ENCODE measurements around the gene LRRC3C.

DNA sequence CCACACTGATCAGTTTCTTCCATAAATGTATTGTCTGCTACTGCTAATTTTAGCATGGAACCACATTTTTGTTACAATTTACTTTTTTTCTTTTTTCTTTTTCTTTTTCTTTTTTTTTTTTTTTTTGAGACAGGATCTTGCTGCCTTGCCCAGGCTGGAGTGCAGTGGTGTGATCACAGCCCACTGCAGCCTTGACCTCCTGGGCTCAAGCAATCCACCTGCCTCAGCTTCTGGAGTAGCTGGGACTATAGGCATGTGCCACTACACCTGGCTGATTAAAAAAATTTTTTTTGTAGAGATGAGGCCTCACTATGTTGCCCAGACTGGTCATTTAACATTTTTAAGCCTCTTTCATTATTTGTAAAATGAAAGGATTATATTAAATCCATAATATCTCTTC is 40.5 kb upstream of the LRRC3C start:
- no peak for TF ChIP-seq POLR2A (IDR thresholded peaks at IDR 0.05)
- TF ChIP-seq, protein P1, sequence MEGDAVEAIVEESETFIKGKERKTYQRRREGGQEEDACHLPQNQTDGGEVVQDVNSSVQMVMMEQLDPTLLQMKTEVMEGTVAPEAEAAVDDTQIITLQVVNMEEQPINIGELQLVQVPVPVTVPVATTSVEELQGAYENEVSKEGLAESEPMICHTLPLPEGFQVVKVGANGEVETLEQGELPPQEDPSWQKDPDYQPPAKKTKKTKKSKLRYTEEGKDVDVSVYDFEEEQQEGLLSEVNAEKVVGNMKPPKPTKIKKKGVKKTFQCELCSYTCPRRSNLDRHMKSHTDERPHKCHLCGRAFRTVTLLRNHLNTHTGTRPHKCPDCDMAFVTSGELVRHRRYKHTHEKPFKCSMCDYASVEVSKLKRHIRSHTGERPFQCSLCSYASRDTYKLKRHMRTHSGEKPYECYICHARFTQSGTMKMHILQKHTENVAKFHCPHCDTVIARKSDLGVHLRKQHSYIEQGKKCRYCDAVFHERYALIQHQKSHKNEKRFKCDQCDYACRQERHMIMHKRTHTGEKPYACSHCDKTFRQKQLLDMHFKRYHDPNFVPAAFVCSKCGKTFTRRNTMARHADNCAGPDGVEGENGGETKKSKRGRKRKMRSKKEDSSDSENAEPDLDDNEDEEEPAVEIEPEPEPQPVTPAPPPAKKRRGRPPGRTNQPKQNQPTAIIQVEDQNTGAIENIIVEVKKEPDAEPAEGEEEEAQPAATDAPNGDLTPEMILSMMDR (IDR thresholded peaks at IDR 0.05): no peak

Data from right lobe of liver (tissue), 4 donors.